ENCODE measurements around the gene EMP2.
"Not testable (repeated sequence)": the region's sequence is repeated elsewhere in the genome, so short reads cannot be mapped to it uniquely, and the experiment has no call there.

EMP2 gene, protein sequence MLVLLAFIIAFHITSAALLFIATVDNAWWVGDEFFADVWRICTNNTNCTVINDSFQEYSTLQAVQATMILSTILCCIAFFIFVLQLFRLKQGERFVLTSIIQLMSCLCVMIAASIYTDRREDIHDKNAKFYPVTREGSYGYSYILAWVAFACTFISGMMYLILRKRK

DNA sequence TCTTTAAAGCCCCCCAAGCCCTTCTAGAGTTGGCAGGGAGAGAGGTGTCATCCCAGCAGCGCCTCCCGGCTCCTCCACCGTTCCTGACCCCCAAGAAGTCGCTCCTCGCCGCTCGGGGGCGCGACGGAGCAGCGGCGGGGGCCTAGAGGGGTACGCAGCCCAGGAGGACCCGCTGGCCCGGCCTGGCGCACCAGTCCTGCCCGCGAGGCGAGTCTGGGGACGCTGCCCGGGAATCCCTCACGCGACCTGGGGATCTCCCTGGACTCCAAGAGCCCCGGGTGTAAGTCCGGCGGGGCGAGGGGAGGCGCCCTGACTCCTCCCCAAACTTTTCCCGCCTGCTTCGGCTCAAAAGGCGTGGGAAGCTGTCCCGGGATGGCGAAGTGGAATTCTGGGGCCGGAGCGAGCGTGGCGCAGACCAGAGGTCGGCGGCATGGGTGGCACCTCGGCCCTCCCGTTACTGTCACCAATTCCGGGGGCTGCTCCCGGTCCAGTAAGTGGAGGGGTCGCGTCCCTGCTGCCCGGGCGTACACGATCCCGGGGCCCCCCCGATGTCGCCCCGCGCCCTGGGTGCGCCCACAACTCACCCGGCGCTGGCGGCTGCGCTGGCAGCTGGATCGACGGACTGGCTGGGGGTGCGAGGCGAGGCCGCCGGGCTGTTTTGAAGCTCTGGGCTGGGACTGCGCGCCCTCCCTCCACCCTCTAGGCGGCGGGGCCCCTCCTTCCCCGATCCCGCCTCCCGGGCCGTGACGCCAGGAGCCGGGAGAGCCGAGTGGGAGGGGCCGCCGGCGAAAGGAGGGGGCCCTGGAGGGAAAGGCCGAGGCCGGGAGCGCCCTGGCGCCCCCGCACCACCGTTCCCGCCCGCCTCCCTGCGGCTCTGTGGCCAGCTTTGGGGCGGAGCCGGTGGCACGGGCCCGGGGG lies at the start of gene EMP2:
EMP2 (minus strand) TSS at position 634 of the 918 bp plus-strand sequence. CDS start 32,981 bp downstream, outside the sequence.
- in situ Hi-C loops (cut with HindIII; ENCODE audit: low sequenced_read_pairs): loop anchor here (5.0 kb wide), 1 partner anchor 48 kb away; no protein-coding TSS in a partner anchor

DNA sequence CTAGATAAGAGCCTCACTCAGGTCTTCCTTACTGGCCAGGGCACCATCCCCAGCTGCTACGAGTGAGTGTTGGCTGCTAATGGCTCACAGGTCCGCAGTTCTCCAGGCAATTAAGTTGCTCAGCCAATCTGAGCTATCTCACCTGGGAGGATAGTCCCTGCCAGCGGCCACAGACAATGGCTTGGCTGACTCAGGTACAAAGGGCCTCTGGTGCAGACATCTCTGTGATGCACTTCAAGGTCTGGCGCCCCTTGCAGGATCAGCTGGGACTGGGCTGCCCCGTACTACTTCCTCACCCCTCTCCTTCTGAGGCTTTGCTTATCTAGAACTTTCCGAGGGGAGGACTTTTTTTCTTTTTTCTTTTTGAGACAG lies 49.2 kb upstream of the EMP2 start:
- in situ Hi-C loops (cut with HindIII; ENCODE audit: low sequenced_read_pairs): no loop called here

DNA sequence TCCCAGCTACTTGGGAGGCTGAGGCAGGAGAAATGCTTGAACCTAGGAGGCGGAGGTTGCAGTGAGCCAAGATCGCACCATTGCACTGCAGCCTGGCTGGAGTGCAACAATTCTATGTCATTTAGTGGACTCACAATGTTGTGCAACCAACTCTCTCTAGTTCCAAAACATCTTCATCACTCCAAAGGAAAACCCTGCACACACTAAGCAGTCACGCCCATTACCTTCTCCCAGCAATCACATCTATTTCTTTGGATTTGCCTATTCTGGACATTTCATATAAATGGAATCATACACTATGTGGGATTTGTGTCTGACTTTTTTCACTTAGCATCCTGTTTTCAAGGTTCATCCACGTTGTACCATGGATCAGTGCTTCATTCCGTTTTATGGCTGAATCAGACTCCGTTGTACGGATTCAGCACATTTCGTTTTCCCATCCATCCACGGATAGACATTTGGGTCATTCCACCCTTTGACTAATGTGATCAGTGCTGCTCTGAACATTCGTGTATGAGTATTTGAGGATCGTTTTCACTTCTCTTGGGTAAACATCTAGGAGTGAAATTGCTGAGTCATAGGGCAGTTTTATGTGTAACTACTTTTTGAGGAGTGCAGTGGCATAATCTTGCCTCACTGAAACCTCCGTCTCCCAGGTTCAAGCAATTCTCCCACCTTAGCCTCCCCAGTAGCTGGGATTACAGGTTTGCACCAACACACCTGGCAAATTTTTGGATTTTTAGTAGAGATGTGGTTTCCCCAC lies 45.4 kb upstream of the EMP2 start:
- in situ Hi-C loops (cut with HindIII; ENCODE audit: low sequenced_read_pairs): no loop called here

DNA sequence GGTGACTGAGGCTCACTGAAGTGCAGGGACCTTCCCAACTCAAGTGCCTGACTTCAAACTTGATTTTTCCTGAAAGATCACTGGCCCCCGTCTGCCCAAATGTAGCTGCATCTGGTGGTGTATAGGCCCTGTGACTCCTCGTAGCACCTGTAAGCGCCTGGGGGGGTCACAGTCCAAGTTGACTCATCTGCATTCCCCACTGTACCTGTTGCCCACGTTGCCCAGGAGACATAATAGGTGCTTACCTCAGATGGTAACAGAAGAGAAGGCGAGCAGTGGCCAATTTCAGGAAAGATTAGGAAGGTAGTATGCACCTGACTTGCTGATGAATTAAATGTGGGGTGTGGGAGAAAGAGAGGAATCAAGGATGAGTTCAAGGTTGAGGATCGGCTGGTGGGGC lies 44.1 kb upstream of the EMP2 start:
- in situ Hi-C loops (cut with HindIII; ENCODE audit: low sequenced_read_pairs): no loop called here

DNA sequence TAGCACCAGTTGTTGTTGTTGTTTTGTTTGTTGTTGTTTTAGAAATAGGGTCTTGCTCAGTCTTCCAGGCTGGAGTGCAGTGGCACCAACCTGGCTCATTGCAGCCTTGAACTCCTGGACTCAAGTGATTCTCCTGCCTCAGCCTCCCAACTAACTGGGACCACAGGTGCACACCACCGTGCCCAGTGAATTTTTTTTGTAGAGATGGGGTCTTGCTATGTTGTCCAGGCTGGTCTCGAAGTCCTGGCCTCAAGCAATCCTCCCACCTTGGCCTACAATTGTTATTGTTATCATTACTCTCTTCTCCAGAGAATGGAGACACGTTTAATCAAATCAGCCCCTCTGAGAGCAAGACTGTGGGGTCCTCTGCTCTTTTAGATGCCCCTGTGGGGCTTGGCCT lies 42.7 kb upstream of the EMP2 start:
- in situ Hi-C loops (cut with HindIII; ENCODE audit: low sequenced_read_pairs): no loop called here

DNA sequence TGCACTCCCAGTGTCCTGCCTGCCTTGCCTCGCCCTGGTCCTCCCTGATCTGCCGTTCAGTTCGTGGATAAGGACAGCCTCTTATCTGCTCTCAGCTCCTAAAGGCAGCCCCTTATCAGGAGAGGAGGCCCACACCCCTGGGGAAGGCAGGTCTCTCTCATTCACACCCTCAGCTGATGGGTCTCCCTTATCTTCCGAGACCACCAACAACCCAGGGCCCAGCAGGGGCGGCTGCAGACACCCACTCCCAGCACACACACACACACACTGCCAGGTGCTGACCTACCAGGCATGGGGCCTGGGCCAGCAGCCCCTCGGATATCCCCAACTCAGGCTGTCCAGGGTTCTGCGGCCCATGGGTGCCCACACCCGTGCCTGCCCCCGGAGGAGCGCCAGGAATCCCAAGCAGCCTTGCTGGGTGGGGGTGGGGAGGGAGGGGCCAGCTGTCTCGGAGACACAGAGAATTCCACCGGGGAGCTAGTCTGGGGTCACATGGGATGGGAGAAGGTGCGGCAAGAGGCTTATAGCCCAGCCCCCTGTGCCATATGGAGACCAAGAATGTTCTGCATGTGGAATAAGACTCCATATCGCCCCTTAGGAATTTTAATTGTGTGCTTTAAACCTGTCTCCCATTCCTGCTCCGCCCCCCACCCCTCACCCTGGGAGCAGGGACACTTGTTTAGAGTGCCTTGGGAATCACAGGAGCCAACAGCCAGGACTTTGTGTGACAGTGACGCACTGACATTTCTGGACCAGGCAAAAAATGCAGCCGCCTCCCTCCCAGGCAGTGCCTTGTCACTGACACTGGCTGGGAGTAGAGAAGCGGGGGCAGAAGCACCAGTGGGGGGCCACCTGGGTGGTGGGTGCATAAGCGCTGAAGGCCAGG lies 41.9 kb upstream of the EMP2 start:
- in situ Hi-C loops (cut with HindIII; ENCODE audit: low sequenced_read_pairs): no loop called here

DNA sequence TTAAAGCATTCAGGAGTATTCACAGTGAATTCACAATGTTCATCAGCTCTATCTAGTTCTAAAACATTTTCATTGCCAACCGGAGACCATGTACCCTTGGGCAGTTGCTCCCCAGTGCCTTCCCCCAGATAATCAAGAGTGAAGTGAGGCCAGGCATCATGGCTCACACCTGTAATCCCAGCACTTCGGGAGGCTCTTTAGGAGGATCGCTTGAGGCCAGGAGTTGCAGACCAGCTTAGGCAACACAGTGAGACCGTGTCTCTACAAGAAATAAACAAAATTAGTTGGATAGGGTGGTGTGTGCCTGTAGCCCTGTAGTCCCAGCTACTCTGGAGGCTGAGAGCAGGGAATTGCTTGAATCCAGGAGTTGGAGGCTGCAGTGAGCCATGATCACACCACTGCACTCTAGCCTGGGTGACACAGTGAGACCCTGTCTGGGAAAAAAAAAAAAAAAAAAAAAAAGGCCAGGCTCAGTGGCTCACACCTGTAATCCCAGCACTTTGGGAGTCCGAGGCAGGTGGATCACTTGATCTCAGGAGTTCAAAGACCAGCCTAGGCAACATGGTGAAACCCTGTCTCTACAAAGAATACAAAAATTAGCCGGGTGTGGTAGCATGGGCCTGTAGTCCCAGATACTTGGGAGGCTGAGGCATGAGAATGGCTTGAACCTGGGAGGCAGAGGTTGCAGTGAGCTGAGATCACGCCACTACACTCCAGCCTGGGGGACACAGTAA lies 41.0 kb upstream of the EMP2 start:
- in situ Hi-C loops (cut with HindIII; ENCODE audit: low sequenced_read_pairs): not testable (repeated sequence)

DNA sequence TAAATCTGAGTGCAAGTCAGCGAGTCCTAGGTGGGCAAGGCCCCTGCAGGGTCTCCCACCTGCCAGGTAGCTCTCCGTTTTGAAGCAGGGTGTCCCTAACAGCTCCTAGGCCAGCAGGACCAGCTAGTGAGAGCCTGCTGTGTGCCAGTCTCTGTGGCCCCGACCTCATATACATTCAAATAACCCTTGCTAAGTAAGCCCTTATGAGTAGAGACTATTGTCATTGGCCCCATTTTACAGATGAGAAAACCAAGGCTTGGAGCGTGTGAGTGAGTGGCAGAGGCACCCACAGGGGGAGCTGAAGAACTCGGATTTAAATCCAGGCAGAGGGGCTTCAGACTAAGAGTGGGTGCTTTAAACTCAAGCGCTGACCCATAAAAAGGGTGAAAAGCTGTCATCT lies 39.7 kb upstream of the EMP2 start:
- in situ Hi-C loops (cut with HindIII; ENCODE audit: low sequenced_read_pairs): no loop called here

DNA sequence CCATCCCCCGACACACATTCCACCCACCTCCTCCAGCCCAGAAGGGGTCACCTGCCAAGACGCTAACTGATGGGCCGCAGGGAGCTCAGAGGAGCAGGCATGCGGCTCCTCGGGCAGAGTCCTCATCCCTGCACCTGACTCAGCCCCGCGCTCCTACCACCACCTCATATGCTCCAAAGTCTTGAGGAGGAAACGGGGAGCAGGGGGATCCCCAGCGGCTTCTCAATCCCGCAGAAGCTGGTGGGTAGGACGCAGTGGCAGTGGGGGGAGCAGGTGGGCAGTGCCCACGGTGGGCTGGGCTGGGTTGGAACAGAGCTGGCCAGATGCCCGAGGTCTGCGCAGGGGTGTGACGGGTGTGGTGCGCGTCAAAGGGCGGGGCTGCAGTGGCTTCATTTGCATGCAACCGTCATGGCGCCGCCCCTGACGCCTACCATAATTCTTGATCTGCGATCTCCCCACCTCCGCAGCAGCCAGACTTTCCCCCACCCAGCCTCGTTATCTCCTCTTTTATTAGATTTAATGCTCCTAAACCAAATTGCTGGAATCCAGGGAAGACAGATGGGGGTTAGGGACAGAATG lies 39.0 kb upstream of the EMP2 start:
- in situ Hi-C loops (cut with HindIII; ENCODE audit: low sequenced_read_pairs): no loop called here

DNA sequence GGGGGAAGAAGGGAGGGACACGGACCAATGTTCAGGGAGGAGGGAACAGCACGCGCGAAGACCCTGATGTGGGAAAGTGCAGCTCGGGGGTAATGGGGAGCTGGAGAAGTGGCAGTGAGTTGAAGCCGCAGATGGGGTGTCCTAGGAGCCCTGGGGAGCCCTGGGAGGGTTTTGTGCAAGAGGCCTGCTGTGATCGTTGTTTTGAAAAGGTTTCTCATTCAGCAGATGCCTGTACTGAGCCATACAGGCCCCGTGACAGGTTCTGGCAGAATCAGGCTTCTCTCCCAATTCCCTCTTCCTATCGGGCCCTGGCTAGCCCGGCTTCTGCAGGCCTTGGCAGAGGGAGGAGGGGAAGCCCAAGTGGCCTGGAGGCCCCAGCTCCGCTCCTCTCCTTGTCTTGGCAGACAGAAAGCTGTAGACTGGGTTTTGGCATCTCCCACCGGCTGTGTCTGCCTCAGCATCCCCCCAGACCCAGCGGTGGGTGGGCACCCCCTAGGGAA lies 38.4 kb upstream of the EMP2 start:
- in situ Hi-C loops (cut with HindIII; ENCODE audit: low sequenced_read_pairs): no loop called here

DNA sequence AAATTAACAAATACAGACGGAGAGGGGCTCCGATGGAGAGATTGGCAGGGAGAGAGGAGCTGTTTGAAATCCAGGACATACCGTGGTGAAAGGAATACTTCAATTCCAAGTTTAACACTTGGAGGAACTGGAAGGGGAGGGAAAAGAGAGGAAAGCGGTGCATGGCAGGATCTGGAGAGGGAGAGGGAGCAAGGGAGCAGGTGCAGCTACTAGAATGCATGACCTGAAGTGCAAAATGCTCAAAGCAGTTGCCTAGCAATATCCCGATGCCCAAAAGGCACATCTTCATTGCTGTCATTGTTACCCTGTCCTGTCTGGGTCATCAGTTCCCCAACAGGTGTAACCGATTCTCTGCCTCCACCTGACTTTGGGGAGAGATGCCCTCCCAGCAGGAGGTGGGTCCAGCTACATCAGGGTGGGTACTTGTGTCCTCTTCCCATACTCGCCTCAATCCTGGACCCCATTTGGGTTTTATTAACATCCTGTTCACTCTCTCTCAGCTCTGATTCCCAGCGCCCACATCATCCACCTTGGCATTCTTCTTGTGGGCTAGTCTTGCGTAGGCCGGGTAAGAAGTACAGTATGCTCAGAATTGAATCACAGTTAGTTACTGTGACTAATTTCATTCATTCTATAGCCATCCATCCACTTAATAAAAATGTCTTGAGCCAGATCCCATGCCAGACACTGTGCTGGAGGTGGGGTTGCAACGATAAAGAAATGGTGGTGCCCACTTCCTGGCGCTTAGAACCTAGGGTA lies 37.4 kb upstream of the EMP2 start:
- in situ Hi-C loops (cut with HindIII; ENCODE audit: low sequenced_read_pairs): no loop called here

DNA sequence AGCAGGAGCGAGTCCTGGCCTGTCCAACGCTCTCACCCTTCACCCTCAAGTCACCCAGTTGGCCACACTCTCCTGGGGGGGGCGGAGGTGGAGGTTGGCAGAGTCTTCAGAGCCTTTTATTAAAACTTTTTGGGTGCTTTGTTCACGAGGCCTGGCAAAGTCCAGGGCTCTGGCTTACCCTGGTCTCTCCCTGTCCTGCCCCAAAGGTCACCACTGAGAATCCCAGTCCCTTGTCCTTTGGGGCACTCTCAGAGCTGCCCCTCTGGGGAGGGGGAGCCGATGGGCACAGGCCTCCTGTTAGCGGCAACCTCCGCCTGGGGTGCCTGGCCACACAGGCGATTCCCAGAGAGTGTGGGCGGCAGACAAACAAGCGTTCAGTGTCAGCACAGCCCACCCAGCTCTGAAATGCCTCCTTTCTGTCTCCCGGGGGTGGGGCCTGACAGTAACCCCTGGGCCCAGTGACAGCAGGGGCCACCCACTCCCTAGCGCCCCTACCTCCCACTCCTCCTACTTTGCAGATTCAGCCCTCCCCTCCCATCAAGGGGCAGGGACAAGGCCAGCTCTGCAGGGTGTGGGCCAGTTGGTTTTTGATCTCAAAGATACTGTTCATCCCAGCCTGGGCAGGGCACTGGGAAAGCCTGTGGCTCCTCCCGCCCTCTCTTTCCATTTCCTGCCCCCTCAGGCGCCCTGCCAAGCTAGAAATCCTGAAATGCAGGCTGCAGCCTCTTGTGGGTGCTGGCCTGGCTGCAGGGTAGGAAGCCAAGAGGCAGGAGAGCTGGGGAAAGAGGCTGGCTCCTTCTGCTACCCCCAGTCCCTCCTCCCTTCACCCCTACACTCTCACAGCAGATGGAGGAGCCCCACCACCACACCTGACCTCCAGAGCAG lies 36.6 kb upstream of the EMP2 start:
- in situ Hi-C loops (cut with HindIII; ENCODE audit: low sequenced_read_pairs): no loop called here

DNA sequence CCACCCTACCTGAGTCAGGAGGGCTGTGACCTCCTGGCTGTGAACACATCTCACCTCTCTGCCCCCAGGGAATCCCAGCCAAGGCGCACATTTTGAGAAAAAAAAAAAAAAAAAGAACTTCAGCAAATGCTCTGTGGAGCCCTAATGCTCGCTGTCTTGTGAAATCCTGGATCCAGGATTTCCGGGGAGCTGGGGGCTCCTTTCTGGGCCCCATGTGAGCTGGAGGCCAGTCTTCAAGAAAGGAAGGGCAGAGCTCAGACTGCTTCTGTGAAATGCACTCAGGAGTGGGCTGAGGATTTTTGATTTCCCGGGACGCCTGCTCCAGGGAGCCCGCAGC lies 36.0 kb upstream of the EMP2 start:
- in situ Hi-C loops (cut with HindIII; ENCODE audit: low sequenced_read_pairs): no loop called here

DNA sequence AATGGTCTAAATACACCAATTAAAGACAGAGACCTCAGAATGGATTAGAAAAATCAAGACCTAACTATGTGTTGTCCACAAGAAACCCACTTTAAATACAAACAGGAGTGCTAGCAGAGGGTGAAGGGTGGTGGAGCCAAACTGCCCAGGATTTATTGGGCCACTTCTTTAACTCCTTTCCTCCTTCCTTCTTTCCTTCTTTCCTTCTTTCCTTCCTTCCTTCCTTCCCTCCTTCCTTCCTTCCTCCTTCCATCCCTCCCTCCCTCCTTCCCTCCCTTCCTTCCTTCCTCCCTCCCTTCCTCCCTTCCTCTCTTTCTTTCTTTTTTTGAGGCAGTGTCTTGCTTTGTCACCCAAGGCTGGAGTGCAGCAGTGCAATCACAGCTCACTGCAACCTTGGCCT lies 34.3 kb upstream of the EMP2 start:
- in situ Hi-C loops (cut with HindIII; ENCODE audit: low sequenced_read_pairs): no loop called here

DNA sequence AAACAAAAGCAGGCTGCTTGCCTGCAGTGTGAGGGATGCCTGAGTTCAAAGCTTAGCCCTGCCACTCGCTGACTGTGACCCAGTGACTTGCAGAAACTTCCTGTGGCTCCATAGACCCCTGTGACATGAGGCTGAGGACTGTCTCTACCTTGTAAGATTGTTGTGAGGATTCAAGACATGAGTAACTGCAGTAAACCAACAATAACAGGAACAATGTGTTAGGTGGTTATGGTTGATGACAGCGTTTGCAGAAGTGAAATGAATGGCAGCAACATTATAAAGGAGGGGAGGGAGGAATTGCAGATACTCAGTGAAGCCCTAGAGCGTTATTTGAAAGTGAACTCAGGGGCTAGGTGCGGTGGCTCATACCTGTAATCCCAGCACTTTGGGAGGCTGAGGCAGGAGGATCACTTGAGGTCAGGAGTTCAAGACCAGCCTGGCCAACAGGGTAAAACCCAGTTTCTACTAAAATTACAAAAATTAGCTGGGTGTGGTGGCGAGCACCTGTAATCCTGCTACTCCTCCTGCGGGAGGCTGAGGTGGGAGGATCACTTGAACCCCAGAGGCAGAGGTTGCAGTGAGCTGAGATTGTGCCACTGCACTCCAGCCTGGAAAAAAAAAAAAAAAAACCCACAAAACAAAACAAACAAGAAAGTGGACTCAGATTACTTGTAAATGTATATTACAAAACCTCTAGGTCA lies 33.5 kb upstream of the EMP2 start:
- in situ Hi-C loops (cut with HindIII; ENCODE audit: low sequenced_read_pairs): no loop called here

DNA sequence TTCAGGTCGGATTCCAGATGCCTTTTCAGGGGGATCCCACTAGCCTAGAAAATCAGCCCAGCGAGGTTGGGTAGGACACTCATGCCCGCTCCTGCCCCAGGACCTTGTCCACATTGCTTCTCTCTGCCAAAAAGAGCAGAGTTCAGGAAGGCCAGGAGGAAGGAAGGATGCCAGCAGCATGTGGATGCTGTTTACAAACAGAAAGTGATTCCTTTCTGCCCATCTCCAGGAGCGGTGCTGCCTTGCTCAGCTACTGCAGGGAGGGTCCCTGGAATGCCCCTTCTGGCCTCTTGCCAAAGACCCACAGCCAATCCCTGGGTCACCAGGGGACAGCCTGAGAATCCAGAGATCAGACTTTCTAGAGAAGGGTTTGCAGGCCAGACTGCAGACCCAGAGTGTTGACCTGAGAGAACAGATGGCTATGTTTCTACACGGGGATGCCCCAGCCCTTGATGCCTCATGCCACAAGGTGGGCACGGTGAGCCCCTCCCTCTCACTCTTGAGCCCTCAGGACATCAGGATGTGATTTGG lies 32.3 kb upstream of the EMP2 start:
- in situ Hi-C loops (cut with HindIII; ENCODE audit: low sequenced_read_pairs): no loop called here

DNA sequence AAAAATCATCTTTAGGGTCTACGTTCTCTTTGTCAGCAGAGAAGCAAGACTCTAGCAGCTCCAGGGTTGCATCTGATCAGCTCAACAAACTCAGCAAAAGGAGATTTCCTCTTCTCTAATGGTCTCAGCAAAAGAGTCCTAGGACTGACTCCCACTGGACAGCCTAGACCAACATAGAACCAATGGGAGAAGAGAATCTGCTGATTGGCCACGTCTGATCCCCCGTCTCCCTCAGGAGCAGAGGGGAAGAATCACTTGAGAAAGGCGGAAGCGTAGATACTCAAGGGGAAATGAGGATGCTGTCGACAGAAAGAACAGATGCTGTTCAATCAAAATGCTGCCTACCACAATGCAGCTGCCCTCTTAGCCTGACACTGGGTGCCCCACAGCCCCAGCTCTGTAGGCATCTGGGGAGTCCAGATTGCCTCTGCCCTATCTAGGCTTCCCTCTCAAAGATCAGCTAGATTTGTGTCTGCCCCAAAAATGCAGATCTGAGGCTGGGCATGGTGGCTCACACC lies 31.5 kb upstream of the EMP2 start:
- in situ Hi-C loops (cut with HindIII; ENCODE audit: low sequenced_read_pairs): no loop called here
